Measurements from ENCODE around the gene VPS13D. TPM values are rescaled to one million over a fixed set of nuclear protein-coding genes. Genes with fewer than 3 reads are reported as not detected.
A peak's percentile ranks its signal among the peaks of the same experiment; 100 is the strongest.

Gene VPS13D
- total and polyA plus RNA-seq, 2 experiments from 2014 or later: 10.7 to 34.9 TPM

DNA sequence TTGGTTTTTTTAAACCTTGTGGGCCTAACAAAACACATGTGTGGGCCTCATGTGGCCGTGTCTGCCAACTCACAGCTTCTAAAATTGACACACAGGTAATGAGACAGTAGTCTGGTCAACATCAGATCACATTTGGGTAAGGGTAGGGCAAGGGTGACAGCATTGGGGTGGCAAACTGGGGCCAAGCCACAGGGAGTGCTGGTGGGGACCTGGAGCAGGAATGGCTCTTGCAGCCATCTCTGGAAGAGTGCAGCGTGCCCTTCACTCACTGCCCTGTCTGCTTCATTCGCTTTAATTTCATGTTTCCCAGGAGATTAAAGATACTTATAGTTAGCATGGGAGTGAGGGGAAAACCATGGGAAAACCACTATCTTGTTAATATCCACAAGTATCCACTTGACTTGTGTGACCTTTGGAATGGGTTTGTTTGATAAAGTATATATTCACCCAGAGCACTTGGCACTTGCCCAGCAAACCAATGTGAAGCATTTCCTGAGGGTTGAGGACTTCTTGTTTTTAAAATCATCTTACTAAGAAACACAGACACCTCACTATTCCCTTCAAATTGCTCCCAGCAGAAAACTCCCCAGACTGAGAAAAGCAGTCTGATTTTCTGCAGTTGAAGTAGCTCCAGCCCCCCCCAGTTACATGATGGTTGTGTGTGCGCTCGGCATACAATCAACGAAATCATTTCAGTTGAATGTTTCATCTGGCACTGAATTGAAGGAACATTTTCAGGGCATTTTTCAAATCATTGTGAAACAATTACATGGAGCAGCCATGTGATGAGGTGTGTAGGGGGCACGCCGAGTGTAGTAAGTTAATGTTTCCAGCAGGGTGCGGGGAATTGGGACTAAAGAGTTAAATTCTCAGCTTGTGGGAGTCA lies 175.7 kb downstream of the VPS13D start:
- no peaks in the 10 kb centered on the region for H3K9me2 ChIP-seq (ENCODE audit: insufficient read depth)
- no peaks in the 10 kb centered on the region for H3K79me2 ChIP-seq (replicated peaks; ENCODE audit: insufficient read depth)
- H3K27ac ChIP-seq (ENCODE audit: low read depth): no peak overlapping the region
- peaks cover 22% of the 10 kb centered on the region for H3K36me3 Mint-ChIP-seq (ENCODE audit: low read depth)
- 0 out of 2 replicates have a peak, but pooled peaks cover 5% of the 10 kb centered on the region for H3K4me1 ChIP-seq (ENCODE audit: insufficient read depth)
- no peak overlapping the region for H3K4me3 ChIP-seq
- H3F3A ChIP-seq (replicated peaks; ENCODE audit: low read depth): no peaks in the 10 kb centered on the region
- H3K4me1 Mint-ChIP-seq: peaks cover 11% of the 10 kb centered on the region; the same call in 2 of the 3 replicates
- no peaks in the 10 kb centered on the region for H3K27me3 ChIP-seq (ENCODE audit: insufficient read depth)
- H3K27ac Mint-ChIP-seq: no peak overlapping the region
- no peaks in the 10 kb centered on the region for H4K20me1 ChIP-seq (replicated peaks; ENCODE audit: insufficient read depth)
- peak; percentile 63 for DNase-seq (ENCODE audit: low spot score)
- H3K36me3 ChIP-seq (ENCODE audit: insufficient read depth): peaks cover 6% of the 10 kb centered on the region; the same call in 1 of the 2 replicates
- TF ChIP-seq, protein P1, sequence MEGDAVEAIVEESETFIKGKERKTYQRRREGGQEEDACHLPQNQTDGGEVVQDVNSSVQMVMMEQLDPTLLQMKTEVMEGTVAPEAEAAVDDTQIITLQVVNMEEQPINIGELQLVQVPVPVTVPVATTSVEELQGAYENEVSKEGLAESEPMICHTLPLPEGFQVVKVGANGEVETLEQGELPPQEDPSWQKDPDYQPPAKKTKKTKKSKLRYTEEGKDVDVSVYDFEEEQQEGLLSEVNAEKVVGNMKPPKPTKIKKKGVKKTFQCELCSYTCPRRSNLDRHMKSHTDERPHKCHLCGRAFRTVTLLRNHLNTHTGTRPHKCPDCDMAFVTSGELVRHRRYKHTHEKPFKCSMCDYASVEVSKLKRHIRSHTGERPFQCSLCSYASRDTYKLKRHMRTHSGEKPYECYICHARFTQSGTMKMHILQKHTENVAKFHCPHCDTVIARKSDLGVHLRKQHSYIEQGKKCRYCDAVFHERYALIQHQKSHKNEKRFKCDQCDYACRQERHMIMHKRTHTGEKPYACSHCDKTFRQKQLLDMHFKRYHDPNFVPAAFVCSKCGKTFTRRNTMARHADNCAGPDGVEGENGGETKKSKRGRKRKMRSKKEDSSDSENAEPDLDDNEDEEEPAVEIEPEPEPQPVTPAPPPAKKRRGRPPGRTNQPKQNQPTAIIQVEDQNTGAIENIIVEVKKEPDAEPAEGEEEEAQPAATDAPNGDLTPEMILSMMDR (conservative IDR thresholded peaks at IDR 0.05; ENCODE audit: low read depth in 2 of 2): peak; percentile 10 to 49; a peak in 2 of 4 replicates
- TF ChIP-seq JUNB (IDR thresholded peaks at IDR 0.05; ENCODE audit: unreplicated experiment): no peak
- no peak overlapping the region for H3K4me3 Mint-ChIP-seq
- H3K9me3 Mint-ChIP-seq: peaks cover 8% of the 10 kb centered on the region
- H3K27me3 Mint-ChIP-seq (ENCODE audit: insufficient read depth, low read depth, poor library complexity): no peaks in the 10 kb centered on the region
- ATAC-seq: peak; percentile 83
- no peak overlapping the region for H2AFZ ChIP-seq
- H3K4me2 ChIP-seq: no peak overlapping the region

DNA sequence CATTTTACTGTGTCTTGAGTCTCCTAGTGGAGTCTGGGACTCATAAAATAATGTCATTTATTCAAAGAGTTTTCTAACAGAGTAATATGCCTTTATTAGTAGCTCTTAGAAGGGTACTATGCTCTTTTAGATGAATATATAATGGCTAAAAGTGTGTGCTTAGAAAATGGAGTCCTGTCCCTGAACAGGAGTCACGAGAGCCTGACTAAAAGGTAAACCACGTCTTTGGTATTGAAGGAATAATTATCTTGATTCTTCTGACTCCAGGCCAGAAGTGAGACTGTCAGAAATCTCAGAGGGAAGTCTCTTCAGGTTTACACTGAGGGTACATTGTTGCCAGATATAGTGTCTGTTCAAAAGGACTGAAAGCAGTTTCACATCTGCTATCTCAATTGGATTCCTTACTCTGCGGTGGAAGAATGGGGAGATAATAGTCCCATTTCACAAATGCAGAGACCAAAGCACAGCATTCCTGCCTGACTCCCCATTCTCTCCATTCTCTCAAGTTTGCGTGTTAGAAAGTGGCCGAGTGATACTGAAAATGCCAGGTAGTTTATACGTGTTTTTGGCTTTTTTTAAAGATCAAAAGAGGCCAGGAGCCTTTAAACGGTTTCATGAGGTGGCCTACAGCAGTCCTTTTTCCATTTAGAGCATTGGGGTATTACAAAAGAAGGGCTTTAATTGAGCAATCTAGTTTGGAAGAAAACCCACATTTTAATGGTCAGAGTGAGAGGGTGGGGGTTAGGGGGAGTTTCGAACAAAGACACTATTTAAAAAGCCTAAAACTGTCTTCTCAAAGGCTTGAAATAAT lies 176.6 kb downstream of the VPS13D start:
- 0 out of 2 replicates have a peak, but pooled peaks cover 5% of the 10 kb centered on the region for H3K4me1 ChIP-seq (ENCODE audit: insufficient read depth)
- H3K36me3 ChIP-seq (ENCODE audit: insufficient read depth): peaks cover 6% of the 10 kb centered on the region; the same call in 1 of the 2 replicates
- no peak overlapping the region for H3K4me3 ChIP-seq
- Mint-ChIP-seq H3K9me3 (peaks cover 8% of the 10 kb centered on the region), H3K4me3 (no peak overlapping the region), H3K36me3 (ENCODE audit: low read depth) (peaks cover 25% of the 10 kb centered on the region), H3K4me1 (peaks cover 11% of the 10 kb centered on the region; the same call in 2 of the 3 replicates), H3K27me3 (ENCODE audit: insufficient read depth, low read depth, poor library complexity) (no peaks in the 10 kb centered on the region), H3K27ac (no peak overlapping the region)
- ATAC-seq (peak; percentile 26; the same call in 2 of the 3 replicates), DNase-seq (ENCODE audit: low spot score) (peak; percentile 6)
- H2AFZ ChIP-seq: no peak overlapping the region
- no peaks in the 10 kb centered on the region for H3K27me3 ChIP-seq (ENCODE audit: insufficient read depth)
- no peak overlapping the region for H3K4me2 ChIP-seq
- no peaks in the 10 kb centered on the region for H4K20me1 ChIP-seq (replicated peaks; ENCODE audit: insufficient read depth)
- H3K79me2 ChIP-seq (replicated peaks; ENCODE audit: insufficient read depth): no peaks in the 10 kb centered on the region
- H3K27ac ChIP-seq (ENCODE audit: low read depth): no peak overlapping the region
- H3F3A ChIP-seq (replicated peaks; ENCODE audit: low read depth): no peaks in the 10 kb centered on the region
- no peaks in the 10 kb centered on the region for H3K9me2 ChIP-seq (ENCODE audit: insufficient read depth)
- TF ChIP-seq, protein P1 (conservative IDR thresholded peaks at IDR 0.05; ENCODE audit: low read depth in 2 of 2): no peak
- no peak for TF ChIP-seq ZNF114 (CRISPR knock-in tag; IDR thresholded peaks at IDR 0.05)
- TF ChIP-seq POLR2AphosphoS5 (IDR thresholded peaks at IDR 0.05; ENCODE audit: low read depth): no peak
- TF ChIP-seq, protein P2, sequence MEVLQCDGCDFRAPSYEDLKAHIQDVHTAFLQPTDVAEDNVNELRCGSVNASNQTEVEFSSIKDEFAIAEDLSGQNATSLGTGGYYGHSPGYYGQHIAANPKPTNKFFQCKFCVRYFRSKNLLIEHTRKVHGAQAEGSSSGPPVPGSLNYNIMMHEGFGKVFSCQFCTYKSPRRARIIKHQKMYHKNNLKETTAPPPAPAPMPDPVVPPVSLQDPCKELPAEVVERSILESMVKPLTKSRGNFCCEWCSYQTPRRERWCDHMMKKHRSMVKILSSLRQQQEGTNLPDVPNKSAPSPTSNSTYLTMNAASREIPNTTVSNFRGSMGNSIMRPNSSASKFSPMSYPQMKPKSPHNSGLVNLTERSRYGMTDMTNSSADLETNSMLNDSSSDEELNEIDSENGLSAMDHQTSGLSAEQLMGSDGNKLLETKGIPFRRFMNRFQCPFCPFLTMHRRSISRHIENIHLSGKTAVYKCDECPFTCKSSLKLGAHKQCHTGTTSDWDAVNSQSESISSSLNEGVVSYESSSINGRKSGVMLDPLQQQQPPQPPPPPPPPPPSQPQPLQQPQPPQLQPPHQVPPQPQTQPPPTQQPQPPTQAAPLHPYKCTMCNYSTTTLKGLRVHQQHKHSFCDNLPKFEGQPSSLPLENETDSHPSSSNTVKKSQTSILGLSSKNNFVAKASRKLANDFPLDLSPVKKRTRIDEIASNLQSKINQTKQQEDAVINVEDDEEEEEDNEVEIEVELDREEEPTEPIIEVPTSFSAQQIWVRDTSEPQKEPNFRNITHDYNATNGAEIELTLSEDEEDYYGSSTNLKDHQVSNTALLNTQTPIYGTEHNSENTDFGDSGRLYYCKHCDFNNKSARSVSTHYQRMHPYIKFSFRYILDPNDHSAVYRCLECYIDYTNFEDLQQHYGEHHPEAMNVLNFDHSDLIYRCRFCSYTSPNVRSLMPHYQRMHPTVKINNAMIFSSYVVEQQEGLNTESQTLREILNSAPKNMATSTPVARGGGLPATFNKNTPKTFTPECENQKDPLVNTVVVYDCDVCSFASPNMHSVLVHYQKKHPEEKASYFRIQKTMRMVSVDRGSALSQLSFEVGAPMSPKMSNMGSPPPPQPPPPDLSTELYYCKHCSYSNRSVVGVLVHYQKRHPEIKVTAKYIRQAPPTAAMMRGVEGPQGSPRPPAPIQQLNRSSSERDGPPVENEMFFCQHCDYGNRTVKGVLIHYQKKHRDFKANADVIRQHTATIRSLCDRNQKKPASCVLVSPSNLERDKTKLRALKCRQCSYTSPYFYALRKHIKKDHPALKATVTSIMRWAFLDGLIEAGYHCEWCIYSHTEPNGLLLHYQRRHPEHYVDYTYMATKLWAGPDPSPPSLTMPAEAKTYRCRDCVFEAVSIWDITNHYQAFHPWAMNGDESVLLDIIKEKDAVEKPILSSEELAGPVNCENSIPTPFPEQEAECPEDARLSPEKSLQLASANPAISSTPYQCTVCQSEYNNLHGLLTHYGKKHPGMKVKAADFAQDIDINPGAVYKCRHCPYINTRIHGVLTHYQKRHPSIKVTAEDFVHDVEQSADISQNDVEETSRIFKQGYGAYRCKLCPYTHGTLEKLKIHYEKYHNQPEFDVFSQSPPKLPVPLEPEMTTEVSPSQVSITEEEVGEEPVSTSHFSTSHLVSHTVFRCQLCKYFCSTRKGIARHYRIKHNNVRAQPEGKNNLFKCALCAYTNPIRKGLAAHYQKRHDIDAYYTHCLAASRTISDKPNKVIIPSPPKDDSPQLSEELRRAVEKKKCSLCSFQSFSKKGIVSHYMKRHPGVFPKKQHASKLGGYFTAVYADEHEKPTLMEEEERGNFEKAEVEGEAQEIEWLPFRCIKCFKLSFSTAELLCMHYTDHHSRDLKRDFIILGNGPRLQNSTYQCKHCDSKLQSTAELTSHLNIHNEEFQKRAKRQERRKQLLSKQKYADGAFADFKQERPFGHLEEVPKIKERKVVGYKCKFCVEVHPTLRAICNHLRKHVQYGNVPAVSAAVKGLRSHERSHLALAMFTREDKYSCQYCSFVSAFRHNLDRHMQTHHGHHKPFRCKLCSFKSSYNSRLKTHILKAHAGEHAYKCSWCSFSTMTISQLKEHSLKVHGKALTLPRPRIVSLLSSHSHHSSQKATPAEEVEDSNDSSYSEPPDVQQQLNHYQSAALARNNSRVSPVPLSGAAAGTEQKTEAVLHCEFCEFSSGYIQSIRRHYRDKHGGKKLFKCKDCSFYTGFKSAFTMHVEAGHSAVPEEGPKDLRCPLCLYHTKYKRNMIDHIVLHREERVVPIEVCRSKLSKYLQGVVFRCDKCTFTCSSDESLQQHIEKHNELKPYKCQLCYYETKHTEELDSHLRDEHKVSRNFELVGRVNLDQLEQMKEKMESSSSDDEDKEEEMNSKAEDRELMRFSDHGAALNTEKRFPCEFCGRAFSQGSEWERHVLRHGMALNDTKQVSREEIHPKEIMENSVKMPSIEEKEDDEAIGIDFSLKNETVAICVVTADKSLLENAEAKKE (CRISPR knock-in tag; IDR thresholded peaks at IDR 0.05): no peak
- no peak for TF ChIP-seq JUNB (IDR thresholded peaks at IDR 0.05; ENCODE audit: unreplicated experiment)
- no peak for TF ChIP-seq STAT1 (IDR thresholded peaks at IDR 0.05; ENCODE audit: unreplicated experiment)
- no peak for TF ChIP-seq ZNF331 (CRISPR knock-in tag; IDR thresholded peaks at IDR 0.05; ENCODE audit: low read depth)

All from GM23338 (cell line).